IPS-18a (cell line): Measurements from ENCODE around the gene SPAG16.

Experiments used
- H3K27ac ChIP-seq: one replicate; pipeline ENCODE4 v1.5.1; 2013; ENCODE audit warnings: low read length
- H3K27me3 ChIP-seq: one replicate; pipeline ENCODE4 v1.6.1; 2013; ENCODE audit warnings: mild to moderate bottlenecking, low read length; ENCODE audit not compliant: control insufficient read depth, insufficient read depth
- H3K36me3 ChIP-seq: one replicate; pipeline ENCODE4 v1.6.1; 2013; ENCODE audit warnings: low read depth, low read length; ENCODE audit not compliant: control insufficient read depth
- H3K4me1 ChIP-seq: one replicate; pipeline ENCODE4 v1.6.1; 2013; ENCODE audit warnings: low read depth, low read length; ENCODE audit not compliant: control insufficient read depth
- H3K4me3 ChIP-seq: one replicate; pipeline ENCODE4 v1.5.1; 2013; ENCODE audit warnings: low read length
- H3K9ac ChIP-seq: one replicate; pipeline ENCODE4 v1.6.1; 2013; ENCODE audit warnings: mild to moderate bottlenecking, low read length, moderate library complexity
- H3K9me3 ChIP-seq: one replicate; pipeline ENCODE4 v1.6.1; 2013; ENCODE audit warnings: low read depth, low read length; ENCODE audit not compliant: control insufficient read depth

Gene SPAG16

GRCh38 chr2:213490087-213490486 is 205.8 kb downstream of the SPAG16 start:
- no peaks in the 10 kb centered on the region for H3K4me1 ChIP-seq
- no peaks in the 10 kb centered on the region for H3K9me3 ChIP-seq
- no peak overlapping the region for H3K27ac ChIP-seq
- no peaks in the 10 kb centered on the region for H3K36me3 ChIP-seq
- H3K27me3 ChIP-seq: no peaks in the 10 kb centered on the region
- H3K9ac ChIP-seq: no peak overlapping the region
- H3K4me3 ChIP-seq: no peak overlapping the region

- Histone ChIP-seq H3K9ac (no peak overlapping the region), H3K27ac (no peak overlapping the region), H3K4me1 (no peaks in the 10 kb centered on the region), H3K4me3 (no peak overlapping the region), H3K36me3 (no peaks in the 10 kb centered on the region), H3K9me3 (no peaks in the 10 kb centered on the region), H3K27me3 (no peaks in the 10 kb centered on the region)
Measured at GRCh38 chr2:213491376-213491775, 207.1 kb downstream of the SPAG16 start.

DNA sequence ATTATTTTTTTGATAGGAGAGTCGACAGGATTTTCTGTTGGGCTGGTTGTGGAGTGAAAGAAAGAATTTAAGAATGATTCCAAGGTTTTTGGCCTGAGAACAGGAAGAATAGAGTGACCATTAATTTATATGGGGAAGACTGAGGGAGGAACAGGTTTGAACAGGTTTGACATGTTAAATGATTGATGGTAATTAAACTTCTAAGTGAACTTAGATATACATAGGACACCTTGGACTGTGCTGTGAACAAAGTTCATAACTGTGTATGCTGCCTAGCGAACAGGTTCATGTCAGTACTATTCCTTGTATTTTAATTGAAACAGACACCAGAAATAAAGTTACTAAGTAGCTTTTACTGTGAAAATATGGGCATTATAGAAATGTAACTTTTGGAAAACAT is 212.0 kb downstream of the SPAG16 start:
- H3K4me3 ChIP-seq: no peak overlapping the region
- H3K36me3 ChIP-seq: no peaks in the 10 kb centered on the region
- H3K4me1 ChIP-seq: no peaks in the 10 kb centered on the region
- no peak overlapping the region for H3K9ac ChIP-seq
- H3K27ac ChIP-seq: no peak overlapping the region
- no peaks in the 10 kb centered on the region for H3K9me3 ChIP-seq
- H3K27me3 ChIP-seq: no peaks in the 10 kb centered on the region

DNA sequence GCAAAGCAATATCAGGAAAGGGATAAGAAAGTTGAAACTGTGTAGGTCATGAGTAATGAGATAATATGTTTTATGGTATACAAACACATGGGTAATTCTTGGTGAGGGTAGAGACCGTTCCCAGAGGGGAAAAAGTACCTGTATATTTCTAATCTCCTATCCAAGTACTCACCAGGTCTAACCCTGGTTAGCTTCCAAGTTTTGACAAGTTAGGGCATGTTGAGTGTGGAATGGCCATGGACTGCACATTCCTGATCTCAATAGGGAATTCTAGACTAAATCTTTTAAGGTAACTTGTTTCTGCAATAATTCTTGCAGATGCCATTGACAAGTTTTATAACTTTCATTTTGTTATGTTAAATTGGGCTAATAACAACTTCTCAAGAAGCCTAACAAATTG is 216.6 kb downstream of the SPAG16 start:
- Histone ChIP-seq H3K36me3 (no peaks in the 10 kb centered on the region), H3K4me3 (no peak overlapping the region), H3K9me3 (no peaks in the 10 kb centered on the region), H3K4me1 (no peaks in the 10 kb centered on the region), H3K27ac (no peak overlapping the region), H3K9ac (no peak overlapping the region), H3K27me3 (no peaks in the 10 kb centered on the region)

- Histone ChIP-seq H3K36me3 (no peaks in the 10 kb centered on the region), H3K4me3 (no peak overlapping the region), H3K4me1 (no peaks in the 10 kb centered on the region), H3K9ac (no peak overlapping the region), H3K27ac (no peak overlapping the region), H3K9me3 (peaks cover 11% of the 10 kb centered on the region), H3K27me3 (no peaks in the 10 kb centered on the region)
Measured at GRCh38 chr2:213524164-213524563, 239.9 kb downstream of the SPAG16 start.

- no peak overlapping the region for H3K27ac ChIP-seq
- H3K9ac ChIP-seq: no peak overlapping the region
- H3K27me3 ChIP-seq: no peaks in the 10 kb centered on the region
- no peaks in the 10 kb centered on the region for H3K36me3 ChIP-seq
- H3K9me3 ChIP-seq: no peaks in the 10 kb centered on the region
- no peaks in the 10 kb centered on the region for H3K4me1 ChIP-seq
- H3K4me3 ChIP-seq: no peak overlapping the region
Measured at GRCh38 chr2:213537579-213537978, 253.3 kb downstream of the SPAG16 start.

GRCh38 chr2:213544940-213545339 is 260.7 kb downstream of the SPAG16 start:
- H3K9ac ChIP-seq: no peak overlapping the region
- no peak overlapping the region for H3K4me3 ChIP-seq
- no peaks in the 10 kb centered on the region for H3K27me3 ChIP-seq
- no peaks in the 10 kb centered on the region for H3K9me3 ChIP-seq
- no peaks in the 10 kb centered on the region for H3K4me1 ChIP-seq
- H3K36me3 ChIP-seq: no peaks in the 10 kb centered on the region
- no peak overlapping the region for H3K27ac ChIP-seq

- no peaks in the 10 kb centered on the region for H3K9me3 ChIP-seq
- no peaks in the 10 kb centered on the region for H3K27me3 ChIP-seq
- H3K4me3 ChIP-seq: no peak overlapping the region
- no peaks in the 10 kb centered on the region for H3K4me1 ChIP-seq
- no peaks in the 10 kb centered on the region for H3K36me3 ChIP-seq
- no peak overlapping the region for H3K9ac ChIP-seq
- no peak overlapping the region for H3K27ac ChIP-seq
Measured at GRCh38 chr2:213545481-213545880, 261.2 kb downstream of the SPAG16 start.

DNA sequence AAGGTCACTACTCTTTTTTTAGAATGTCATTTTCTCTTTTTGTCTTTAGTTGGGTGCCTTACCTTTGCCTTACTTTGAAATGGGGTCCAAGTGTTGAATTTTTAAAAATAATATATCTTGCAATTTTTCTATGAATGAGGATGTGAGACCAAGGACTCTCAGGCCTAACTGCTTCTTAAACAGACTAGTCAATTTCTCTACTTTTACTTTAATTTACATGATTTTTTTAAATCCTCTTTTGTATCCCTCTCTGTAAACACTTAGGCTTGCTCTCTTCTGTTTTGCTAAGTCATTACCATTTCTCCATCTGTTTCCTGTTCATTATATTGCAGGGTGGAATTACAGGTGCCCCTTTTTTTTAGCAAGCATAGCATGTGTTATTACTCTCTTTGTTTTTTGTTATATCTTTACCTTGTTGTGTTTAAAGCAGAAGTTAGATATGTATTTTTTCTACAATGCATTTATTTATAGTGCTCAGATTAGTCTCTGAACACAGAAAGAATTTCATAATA is 261.8 kb downstream of the SPAG16 start:
- no peaks in the 10 kb centered on the region for H3K36me3 ChIP-seq
- no peak overlapping the region for H3K9ac ChIP-seq
- no peaks in the 10 kb centered on the region for H3K27me3 ChIP-seq
- H3K27ac ChIP-seq: no peak overlapping the region
- H3K9me3 ChIP-seq: no peaks in the 10 kb centered on the region
- no peak overlapping the region for H3K4me3 ChIP-seq
- H3K4me1 ChIP-seq: no peaks in the 10 kb centered on the region

- Histone ChIP-seq H3K9ac (no peak overlapping the region), H3K36me3 (no peaks in the 10 kb centered on the region), H3K27ac (no peak overlapping the region), H3K9me3 (no peaks in the 10 kb centered on the region), H3K4me3 (no peak overlapping the region), H3K4me1 (no peaks in the 10 kb centered on the region), H3K27me3 (no peaks in the 10 kb centered on the region)
Measured at GRCh38 chr2:213551526-213551925, 267.3 kb downstream of the SPAG16 start.

GRCh38 chr2:213559053-213559452 is 274.8 kb downstream of the SPAG16 start:
- no peaks in the 10 kb centered on the region for H3K27me3 ChIP-seq

GRCh38 chr2:213561759-213562158 is 277.5 kb downstream of the SPAG16 start:
- no peak overlapping the region for H3K27ac ChIP-seq

More at GRCh38 chr2:213559053-213559452, 274.8 kb downstream of the SPAG16 start:
- H3K9ac ChIP-seq: no peak overlapping the region
- H3K4me1 ChIP-seq: no peaks in the 10 kb centered on the region
- H3K27ac ChIP-seq: no peak overlapping the region
- no peaks in the 10 kb centered on the region for H3K9me3 ChIP-seq
- no peaks in the 10 kb centered on the region for H3K36me3 ChIP-seq
- no peak overlapping the region for H3K4me3 ChIP-seq

More at GRCh38 chr2:213561759-213562158, 277.5 kb downstream of the SPAG16 start:
- Histone ChIP-seq H3K4me3 (no peak overlapping the region), H3K27me3 (no peaks in the 10 kb centered on the region), H3K9ac (no peak overlapping the region), H3K4me1 (no peaks in the 10 kb centered on the region), H3K9me3 (no peaks in the 10 kb centered on the region), H3K36me3 (no peaks in the 10 kb centered on the region)
